Stimulated activated CD4-positive, alpha-beta T cell treated with anti-CD3 and anti-CD28 coated beads, Interleukin-2, amount 100 ng/mL, for 4 hours (primary cell): ENCODE results near the gene OSBP2.
"Not testable (repeated sequence)": the region's sequence is repeated elsewhere in the genome, so short reads cannot be mapped to it uniquely, and the experiment has no call there.

Source experiments
- DNase-seq: peaks from one replicate; pipeline ENCODE4 v3.0.0-alpha.2; 2020; ENCODE audit warnings: low read depth

OSBP2 gene

GRCh38 chr22:30718491-30718890, 23.8 kb downstream of the OSBP2 start:
- DNase-seq = no peak

GRCh38 chr22:30718938-30719337, 24.3 kb downstream of the OSBP2 start:
- DNase-seq = no peak

GRCh38 chr22:30720263-30720837, 25.7 kb downstream of the OSBP2 start:
- no peak for DNase-seq

GRCh38 chr22:30721741-30722140, 27.1 kb downstream of the OSBP2 start:
- DNase-seq = no peak

GRCh38 chr22:30728826-30729225, 34.2 kb downstream of the OSBP2 start:
- no peak for DNase-seq

- DNase-seq = no peak
Measured at GRCh38 chr22:30731658-30732057, 37.0 kb downstream of the OSBP2 start.

GRCh38 chr22:30732426-30732825, 37.8 kb downstream of the OSBP2 start:
- DNase-seq = no peak

GRCh38 chr22:30733181-30733631, 38.5 kb downstream of the OSBP2 start:
- no peak for DNase-seq

GRCh38 chr22:30740007-30740406, 45.3 kb downstream of the OSBP2 start:
- not testable (repeated sequence) for DNase-seq

- not testable (repeated sequence) for DNase-seq
Measured at GRCh38 chr22:30740511-30740910, 45.8 kb downstream of the OSBP2 start.

GRCh38 chr22:30742291-30743256, 47.9 kb downstream of the OSBP2 start:
- no peak for DNase-seq

- DNase-seq = no peak
Measured at GRCh38 chr22:30743257-30744020, 48.8 kb downstream of the OSBP2 start.

- no peak for DNase-seq
Measured at GRCh38 chr22:30744224-30744623, 49.5 kb downstream of the OSBP2 start.

- no peak for DNase-seq
Measured at GRCh38 chr22:30747493-30747892, 52.8 kb downstream of the OSBP2 start.

- no peak for DNase-seq
Measured at GRCh38 chr22:30749272-30749671, 54.6 kb downstream of the OSBP2 start.

GRCh38 chr22:30749849-30750248, 55.2 kb downstream of the OSBP2 start:
- DNase-seq = no peak

GRCh38 chr22:30751529-30751928, 56.9 kb downstream of the OSBP2 start:
- no peak for DNase-seq

- DNase-seq = no peak
Measured at GRCh38 chr22:30752771-30753170, 58.1 kb downstream of the OSBP2 start.

- DNase-seq = no peak
Measured at GRCh38 chr22:30753701-30754100, 59.0 kb downstream of the OSBP2 start.

- DNase-seq = no peak
Measured at GRCh38 chr22:30754521-30754920, 59.8 kb downstream of the OSBP2 start.

- DNase-seq = peak; percentile 34
Measured at GRCh38 chr22:30754971-30755758, 60.5 kb downstream of the OSBP2 start.

- no peak for DNase-seq
Measured at GRCh38 chr22:30755759-30756124, 61.1 kb downstream of the OSBP2 start.
